Dedifferentiated amniotic fluid mesenchymal stem cell (primary cell): ENCODE results near the gene GPAT2.
"Not testable (repeated sequence)": the region's sequence is repeated elsewhere in the genome, so short reads cannot be mapped to it uniquely, and the experiment has no call there.

ENCODE experiments used
- DNase-seq: peaks from one replicate; pipeline ENCODE4 v3.0.0-alpha.2; 2016; ENCODE audit errors: extremely low spot score

The GPAT2 gene

DNA sequence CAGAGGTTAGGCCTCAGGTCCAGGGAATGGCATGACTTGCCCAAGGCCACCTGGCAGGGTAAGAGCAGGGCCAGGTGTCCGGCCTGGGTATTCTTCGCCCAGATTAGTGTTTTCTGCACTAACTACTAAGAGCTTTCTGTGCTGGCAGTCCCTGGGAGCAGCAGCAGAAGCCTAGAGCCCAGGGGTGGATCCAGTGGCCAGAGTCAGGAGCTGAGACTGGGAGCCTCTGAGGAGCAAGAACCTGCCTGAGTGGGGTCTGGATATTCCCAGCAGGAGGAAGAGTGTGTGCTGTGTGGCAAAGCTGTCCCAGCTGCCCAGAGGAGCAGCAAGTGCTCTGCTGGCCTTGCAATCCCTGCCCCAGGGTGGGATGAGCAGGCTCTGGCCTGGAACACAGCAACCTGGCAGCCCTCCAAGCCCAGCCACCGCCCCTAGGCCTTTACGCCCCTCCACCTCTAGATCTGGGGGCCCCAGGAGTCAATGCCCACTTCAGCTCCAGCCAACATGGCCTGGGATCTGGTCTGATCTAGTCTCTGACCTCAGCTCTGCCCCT lies 30.7 kb upstream of the GPAT2 start:
- DNase-seq = no peak

DNA sequence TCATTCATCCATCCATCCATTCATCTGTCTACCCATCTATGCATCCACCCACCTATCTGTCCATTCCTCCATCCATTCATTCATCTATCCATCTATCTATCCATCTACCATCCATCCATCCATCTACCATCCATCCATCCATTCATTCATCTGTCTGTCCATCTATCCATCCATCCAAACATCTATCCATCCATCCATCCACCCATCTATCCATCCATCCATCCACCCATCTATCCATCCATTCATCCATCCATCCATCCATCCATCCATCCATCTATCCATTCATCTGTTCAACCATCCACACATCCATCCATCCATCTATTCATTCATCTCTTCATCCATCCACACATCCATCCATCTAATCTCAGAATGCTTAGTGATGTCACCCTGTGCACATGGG lies 30.0 kb upstream of the GPAT2 start:
- DNase-seq = not testable (repeated sequence)

DNA sequence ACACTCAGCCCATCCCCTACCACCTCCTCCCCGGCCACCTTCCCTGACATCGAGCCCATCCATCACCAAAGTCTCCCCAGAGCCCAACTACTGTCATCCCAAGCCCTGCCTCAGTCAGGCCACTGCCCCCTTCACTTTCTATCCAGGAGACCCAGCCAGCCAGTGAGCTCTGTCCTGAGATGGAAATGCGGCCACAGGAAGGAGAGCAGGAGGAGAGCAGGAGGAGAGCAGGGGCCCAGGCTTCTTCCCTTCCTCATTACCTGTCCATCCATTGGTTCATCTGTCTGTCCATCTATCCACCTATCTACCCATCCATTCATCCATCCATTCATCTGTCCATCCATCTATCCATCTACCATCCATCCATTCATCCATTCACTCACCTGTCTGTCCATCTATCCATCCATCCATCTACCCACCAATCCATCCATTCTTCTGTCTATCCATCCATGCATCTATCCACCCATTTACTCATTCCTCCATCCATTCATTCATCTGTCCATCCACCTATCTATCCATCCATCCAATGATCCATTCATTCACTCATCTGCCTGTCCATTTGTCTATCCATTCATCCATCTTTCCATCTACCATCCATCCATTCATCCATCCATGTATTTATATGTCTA lies 29.4 kb upstream of the GPAT2 start:
- not testable (repeated sequence) for DNase-seq

DNA sequence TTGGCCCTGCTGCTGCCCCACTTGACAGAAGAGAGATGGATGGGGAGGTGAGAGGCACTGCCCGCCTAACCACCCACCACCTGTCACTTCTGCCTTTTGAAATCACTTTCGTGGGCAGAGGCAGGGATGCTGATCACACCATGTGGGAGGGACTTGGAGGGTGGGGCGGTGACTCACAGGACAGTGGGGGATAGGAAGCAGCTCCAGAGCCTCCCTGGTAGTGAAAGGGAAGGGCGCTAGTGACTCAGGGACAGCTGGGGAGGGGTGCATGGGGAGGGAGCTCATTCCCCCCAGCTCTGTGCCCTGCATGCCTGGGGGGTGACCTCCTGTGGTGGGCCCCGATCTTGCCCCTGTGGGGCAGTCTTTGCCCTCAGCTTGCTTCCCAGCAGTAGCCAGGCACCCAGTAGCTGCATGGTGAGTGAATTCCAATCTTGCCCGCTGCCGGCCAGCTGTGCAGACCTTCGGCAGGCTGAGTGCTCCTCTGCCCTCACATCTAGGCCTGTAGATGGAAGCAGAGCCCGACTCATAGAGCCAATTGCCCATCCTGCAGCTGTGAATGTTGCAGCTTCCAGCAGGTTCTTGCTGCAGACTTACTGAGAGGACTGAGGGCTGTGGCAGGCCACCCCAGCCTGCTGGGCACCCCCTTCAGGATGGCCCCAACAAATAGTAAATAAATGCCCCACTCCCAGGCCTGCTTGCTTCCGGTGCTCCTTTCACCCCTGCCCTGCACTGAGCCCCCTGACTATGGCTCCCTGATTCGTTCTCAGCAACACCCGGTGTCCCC lies 28.6 kb upstream of the GPAT2 start:
- DNase-seq = peak; percentile 69

DNA sequence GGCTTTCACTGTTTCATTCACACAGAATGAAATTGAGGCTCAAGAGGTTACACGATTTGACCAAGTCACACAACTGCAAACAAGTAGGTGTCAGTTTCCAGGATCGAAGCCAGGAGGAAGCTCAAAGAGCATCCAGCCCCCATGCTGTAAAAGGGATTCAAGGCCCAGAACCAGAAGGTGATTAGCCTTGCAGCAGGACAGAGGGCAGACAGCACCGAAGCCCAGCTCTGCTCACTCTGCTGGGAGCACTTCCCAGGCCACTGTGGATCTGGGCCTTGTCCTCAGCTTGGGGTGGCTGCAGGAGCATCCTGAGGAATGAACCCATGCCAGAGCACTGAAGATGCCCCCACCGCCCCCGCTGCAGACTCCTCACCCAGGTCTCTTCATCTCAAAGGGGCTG lies 27.8 kb upstream of the GPAT2 start:
- DNase-seq = not testable (repeated sequence)

DNA sequence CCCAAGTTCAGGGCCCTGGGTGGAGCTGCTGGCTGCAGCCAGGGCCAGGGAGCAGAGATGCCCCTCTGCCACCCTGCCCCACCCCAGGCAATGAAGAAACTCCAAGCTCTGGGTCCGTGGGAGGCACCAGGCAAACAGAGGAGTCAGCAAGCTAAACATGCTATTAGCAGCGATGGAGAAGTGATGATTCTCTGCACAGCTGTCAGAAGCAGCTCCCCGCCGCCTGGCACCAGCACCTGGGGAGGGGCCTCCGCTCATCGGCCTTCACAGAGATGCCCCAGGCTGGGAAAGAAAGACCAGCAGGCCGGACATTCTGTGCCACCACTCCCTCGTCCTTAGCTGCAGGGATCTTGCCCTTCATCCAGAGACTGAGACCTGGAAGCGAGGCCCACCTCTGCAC lies 27.2 kb upstream of the GPAT2 start:
- not testable (repeated sequence) for DNase-seq

DNA sequence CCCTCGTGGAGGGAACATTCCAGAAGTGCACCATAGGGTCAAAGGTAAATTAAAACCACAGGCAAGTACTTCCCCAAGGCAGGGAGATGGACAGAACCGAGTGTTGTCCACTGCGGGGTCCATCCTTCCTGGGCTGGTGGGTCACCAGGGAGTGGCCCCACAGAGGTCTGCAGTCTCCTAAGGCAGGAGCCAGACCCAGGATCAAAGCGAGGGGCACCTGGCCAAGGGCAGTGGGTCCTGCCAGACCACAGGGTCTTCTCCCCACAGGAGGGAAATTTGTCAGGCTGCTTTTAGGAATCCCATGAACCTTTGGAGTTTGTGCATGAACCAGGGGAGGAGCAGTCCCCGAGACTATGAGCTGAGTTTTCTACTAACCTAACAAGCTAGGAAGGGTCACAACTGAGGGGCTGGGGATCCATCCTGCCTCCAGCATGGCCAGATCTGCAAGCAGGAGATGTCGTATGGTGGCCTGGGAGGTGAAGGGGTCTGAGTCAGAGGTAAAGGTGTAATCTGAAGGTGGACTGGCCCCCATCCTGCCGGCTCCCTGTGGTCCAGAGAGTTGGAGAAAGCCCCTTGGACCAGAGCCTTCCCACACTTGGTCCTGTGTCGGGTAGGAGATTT lies 26.6 kb upstream of the GPAT2 start:
- DNase-seq = not testable (repeated sequence)

DNA sequence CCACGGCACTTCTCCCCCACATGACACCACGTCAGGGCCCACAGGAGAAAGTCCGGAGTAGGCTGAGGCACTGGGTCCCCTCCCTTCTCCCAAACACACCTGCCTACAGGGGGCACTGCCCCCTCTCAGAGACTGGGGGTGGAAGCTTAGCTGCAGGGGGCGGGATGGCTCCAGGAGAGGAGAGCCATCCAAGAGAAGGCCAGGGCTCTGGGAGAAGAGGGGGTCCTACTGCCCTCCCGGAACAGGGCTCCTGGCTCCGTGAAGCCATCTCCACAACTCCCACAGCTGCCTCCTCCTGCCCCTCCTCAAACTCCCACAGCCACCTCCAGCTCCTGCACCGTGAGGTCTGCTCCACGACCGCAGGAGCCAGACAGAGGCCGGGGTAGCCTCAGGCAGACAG lies 25.6 kb upstream of the GPAT2 start:
- not testable (repeated sequence) for DNase-seq

DNA sequence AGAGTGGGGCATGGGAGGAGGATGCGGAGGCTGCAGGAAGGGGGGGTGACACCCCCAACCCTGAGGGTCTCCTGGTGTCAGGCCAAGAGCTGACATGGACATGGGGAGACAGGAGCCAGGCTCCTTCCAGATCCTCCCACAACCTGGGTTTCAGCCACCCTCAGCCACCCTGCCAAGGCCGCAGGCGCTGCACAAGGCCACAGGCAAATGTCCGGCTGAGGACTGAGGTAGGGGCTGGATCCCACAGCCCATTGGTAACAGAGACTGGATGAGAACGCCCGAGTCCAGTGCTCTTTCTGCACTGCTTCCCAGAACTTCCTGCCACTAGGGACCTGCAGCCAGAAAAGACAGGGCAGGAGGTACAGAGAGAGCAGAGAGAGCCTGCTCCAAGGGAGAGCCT lies 24.7 kb upstream of the GPAT2 start:
- not testable (repeated sequence) for DNase-seq

DNA sequence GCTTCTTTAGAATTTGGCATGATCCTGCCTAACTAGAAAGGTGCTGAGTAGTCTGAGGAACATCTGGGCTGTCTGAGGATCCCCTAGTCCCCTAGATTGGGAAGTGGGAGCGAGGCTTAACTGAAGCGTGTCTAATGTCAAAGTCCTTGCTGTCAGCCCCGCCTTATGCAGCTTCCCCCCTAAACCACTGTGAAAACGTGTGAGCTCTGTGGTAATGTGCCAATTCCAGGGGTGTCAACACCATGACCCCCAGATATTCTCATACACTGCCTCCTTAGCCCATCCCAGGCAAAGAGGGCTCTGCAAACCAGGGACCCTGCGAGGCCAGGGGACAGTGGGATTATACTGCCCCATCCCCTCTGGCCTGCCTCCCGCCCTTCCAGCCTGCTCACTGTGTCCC lies 21.1 kb upstream of the GPAT2 start:
- not testable (repeated sequence) for DNase-seq

DNA sequence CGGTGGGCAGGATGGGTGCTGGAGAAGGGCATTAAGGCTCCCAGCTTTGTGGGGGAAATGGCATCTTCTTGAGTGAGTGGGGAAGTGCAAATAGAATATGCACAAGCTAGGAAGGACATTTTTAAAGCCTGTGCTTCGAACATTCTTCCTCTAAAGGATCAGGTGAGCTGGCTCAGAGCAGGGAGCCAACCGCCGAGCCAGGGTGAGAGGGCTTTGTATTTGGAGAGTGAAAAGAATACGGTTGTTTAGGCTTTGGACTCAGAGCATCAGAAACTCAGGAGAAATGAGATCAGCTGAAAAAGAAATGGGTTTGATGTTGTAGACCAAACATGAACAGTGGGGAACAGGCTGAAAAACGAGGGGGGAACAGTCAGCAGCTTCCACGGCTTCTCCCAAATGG lies 19.8 kb upstream of the GPAT2 start:
- not testable (repeated sequence) for DNase-seq

DNA sequence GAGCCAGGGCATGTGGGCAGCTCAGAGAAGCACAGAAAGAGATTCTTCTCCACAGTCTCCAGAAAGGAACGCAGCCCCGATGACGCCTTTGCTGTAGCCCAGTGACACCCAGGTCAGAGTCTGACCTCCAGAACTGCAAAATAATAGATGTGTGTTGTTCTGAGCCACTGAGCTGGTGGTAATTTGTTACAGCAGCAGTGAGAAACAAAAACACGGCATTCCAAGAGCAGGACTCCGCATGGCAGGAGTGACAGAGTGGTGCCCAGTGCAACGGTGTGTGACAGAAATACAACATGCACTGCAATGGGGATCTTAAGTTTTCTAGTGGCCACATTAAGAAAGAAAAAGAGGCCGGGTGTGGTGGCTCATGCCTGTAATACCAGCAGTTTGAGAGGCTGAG lies 18.7 kb upstream of the GPAT2 start:
- not testable (repeated sequence) for DNase-seq

DNA sequence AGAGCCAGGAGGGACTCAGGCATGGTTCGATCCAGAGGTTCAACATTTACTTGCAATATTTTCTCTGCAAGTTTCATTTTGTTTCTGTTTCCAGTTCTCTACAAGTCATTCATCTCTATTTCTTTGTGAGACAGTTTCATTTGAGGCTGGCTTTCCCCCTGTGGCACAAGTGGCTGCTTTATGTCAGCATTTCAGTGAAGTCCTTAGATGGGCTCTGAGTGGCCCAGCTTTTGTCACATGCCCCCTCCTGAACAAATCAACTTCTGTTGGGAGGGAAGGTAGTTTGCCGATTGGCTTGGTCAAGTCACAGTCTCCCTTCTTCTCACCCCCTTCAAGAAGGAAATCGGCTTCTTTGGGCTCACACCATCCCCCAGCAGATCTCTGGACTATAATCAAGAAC lies 17.9 kb upstream of the GPAT2 start:
- not testable (repeated sequence) for DNase-seq

DNA sequence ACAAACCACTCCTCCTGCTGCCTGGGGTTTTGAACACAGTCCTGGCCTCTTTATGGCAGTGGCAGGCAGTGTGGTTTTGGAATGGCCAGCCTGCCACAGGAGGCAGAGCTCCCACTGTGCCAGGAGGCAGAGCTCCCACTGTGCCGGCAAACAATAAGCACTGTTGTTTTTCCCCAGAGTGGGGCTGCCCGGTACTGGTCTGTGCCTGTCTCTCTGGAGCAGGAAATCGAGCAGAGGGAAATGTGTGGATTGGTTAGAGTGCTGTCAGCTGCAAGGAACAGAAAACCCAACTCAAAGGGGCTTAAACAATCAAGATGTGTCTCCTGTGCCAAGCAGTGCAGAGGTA lies 15.2 kb upstream of the GPAT2 start:
- DNase-seq = not testable (repeated sequence)

DNA sequence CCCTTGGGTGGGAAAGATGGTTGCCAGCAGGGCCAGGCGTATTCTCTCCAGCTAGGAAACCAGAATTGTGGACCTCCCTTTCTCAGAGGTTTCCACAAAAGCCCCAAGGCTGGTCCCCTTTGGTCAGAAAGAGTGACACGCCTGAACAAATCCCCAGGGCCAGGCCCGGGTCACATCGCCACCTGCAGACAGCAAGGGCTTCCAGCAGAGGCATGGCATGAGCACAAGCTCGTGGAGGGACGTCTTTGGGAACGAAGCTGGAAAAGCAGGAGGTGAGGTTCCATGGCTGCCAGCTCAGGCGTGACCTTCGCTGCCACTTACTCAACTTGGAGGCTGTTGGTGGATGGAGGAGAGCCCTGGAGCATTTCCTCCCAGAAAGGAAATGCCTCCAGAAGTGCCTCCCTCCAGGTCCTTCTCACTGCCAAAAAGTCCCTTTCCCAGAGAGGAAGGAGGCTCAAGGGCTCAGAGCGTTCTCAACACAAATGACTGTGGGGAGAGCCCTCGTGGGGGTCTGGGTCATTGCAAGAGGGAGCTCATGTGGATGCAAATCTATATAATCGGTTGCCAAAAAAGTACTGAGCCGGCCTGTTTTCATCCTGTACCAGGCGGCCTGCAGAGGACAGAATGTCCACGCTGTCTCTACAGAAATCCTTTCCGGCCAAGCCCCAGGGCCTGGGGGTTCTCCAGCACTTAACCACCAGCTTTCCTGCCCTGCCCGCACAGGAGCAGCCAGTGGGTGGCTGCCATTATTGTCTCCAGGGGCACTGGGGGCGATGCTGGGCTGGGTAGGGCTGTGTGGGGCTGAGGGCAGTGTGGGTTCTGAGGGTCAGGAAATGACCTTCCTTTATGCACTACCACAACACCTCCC lies 14.6 kb upstream of the GPAT2 start:
- not testable (repeated sequence) for DNase-seq

DNA sequence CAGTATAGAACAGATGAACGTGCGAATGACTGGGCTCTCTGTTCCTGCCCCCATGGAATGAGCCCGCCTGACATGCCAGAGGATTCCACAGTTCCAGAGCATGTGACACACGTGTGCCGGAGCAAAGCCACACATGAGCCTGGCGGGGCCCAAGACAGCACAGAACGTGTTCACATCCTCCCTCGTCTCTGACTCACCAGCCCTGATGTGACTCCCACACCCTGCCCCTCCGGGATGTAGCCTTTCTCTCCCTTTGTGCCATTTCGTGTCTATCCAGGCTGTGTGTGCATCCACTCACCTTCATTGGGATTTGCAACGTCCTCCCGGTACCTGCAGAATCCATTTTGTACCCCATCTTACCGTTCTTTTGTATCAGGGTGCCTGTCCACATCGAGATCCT lies 838 bp upstream of the GPAT2 start:
- not testable (repeated sequence) for DNase-seq

DNA sequence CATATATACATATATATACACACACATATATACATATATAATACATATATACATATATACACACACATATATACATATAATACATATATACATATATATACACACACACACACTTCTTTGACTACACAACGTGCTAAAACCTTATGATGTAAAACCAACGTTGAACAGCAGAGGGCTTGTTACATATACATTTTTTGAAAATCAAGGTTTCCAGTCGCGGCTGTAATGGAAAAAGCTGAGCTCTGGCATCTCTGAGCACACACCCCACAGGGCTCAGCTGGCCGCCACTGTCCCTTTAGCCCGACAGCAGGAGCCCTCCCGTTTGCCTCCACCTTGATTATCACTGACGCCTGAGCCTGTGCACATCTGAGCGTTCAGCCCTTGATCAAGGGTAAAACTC lies 719 bp downstream of the GPAT2 start:
- not testable (repeated sequence) for DNase-seq

DNA sequence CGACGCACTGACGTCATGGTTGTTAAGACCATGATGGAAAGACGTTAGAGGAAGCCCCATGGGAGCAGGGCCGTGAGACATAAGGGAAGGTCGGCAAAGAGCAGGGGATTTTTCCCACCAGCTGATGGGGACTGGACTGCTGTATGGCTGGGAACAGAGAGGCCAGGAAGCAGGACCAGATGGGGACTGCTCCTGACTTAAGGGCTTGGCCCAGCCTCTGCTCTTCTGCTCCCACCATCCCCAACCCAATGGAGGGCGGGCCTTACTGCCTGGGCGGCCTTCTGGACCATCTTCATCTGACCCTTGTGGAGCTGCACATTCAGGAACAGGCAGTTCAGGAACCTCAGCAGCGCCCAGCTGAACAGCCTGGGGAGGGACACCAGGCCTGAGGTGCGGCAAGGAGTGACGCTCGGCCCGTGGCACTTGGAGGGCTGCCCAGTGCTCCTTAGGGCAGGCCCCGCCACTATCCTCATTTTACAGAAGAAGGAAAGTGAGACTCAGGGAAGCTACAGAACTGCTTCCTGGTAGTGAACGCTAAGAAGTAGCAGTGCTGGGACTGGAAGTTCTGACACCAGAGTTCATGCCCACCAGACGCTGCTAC lies 6.9 kb downstream of the GPAT2 start:
- not testable (repeated sequence) for DNase-seq

DNA sequence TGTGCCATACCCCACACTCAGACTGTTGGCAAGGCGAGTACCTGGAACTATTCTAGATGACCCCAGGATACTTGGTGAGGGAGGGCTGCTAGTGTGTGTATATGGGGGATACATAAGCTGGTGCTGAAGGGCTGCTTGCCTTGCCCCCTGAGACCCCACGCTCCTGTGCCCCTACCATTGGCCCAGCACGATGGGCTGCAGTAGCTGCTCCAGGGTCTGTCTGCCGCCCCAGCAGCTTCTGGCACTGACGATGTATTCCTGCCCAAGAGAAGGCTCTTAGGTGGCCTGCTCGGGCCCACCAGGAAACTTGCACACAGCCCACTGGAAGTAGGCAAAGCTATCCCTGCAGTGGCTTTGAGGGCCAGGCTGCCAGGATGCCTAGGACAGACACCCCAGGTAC lies 9.0 kb downstream of the GPAT2 start:
- DNase-seq = not testable (repeated sequence)

DNA sequence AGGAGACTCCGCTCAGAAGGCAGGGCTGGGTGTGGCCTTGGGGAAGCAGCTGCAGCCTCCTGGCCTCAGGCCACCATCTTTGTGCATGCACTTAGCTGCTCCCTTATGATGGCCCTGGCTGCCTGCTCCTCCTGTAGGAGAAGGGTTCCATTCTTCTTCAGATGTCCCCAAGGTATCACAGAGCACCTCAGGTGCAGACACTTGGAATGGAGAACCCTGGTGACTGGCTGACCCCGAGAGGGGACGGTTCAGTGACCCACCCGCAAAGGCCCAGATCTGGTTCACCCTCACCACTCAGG lies 9.6 kb downstream of the GPAT2 start:
- DNase-seq = no peak

DNA sequence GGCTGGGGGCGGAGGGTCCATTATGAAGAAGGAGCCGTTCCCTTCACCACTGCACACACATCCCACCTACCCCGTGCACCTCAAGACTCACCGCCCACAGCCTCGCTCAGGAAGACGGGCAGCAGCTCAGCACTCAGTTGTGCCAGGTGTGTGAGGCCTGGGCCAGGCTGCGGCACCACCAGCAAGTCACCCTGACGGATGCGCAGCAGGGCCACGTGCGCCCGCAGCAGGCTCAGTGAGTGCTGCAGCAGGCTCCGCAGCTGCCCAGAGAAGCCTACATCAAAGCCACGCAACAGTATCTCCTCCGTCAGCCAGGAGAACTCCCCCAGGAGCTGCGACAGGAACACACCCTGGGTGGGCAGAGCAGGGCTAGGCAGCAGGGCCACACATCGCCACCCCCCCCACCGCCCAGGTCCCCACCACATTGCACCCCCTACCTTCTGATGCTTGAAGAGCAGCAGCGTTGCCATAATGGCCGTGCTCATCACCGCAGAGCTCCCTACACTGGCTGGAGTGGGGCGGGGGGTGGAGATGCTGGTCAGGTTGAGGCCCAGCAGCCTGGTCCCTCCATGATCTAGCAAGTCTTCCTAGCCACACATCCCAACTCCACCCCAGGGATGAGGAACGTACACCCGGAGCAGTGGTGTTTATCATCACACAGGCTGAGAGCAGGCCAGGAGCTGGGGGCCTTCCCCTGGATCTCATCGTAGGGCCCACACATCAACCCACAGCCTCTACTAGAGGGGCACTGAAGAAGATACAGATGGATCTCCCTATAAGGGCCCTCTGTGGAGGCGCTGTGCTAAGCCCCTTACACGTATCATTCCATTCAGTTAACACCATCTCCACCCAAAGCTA lies 10.2 kb downstream of the GPAT2 start:
- no peak for DNase-seq
